OCI-LY7 (cell line): Measurements from ENCODE around the gene CSNK1E. TPM values are rescaled to one million over a fixed set of nuclear protein-coding genes. Genes with fewer than 3 reads are reported as not detected.

ENCODE experiments used
- BruUV-seq: library from RNA; stranded (reverse); fragments of 400-500 nt; replicated peaks from 2 replicates; lab custom pipeline; 2021; lab: Mats Ljungman, UMichigan
- CTCF ChIA-PET: fragments of 300-600 bp; sonication (Branson Sonifier 250); formaldehyde crosslinking; loops from one replicate; lab custom pipeline; 2022; ENCODE audit warnings: antibody characterized with exemption; ENCODE audit not compliant: unreplicated experiment; lab: Charles Lee
- POLR2A ChIA-PET: fragments of 300-600 bp; sonication (Branson Sonifier 250); formaldehyde crosslinking; loops from one replicate; lab custom pipeline; 2022; ENCODE audit warnings: antibody characterized with exemption; lab: Charles Lee
- DNase-seq: peaks from one replicate; pipeline ENCODE4 v3.0.0-alpha.2; 2015; ENCODE audit warnings: low spot score
- H2AFZ ChIP-seq: fragments of 200-600 bp; sonication (generic), shearing (Covaris generic); 2 replicates; pipeline ENCODE4 v1.6.1; 2014; ENCODE audit warnings: mild to moderate bottlenecking, antibody characterized with exemption, low read length, moderate library complexity
- H3K27ac ChIP-seq: fragments of 200-600 bp; sonication (generic); 2 replicates; pipeline ENCODE4 v1.5.1; 2014; ENCODE audit warnings: mixed run types, low read depth, mild to moderate bottlenecking, moderate library complexity, low read length, inconsistent platforms; ENCODE audit not compliant: poor library complexity, severe bottlenecking
- H3K36me3 ChIP-seq: fragments of 200-600 bp; sonication (generic); 2 replicates; pipeline ENCODE4 v1.6.1; 2014; ENCODE audit warnings: mild to moderate bottlenecking, antibody characterized with exemption, low read length, moderate library complexity, mixed read lengths; ENCODE audit not compliant: insufficient read depth
- H3K4me1 ChIP-seq: fragments of 200-600 bp; sonication (generic); 2 replicates; pipeline ENCODE4 v1.5.1; 2014; ENCODE audit warnings: mild to moderate bottlenecking, low read length; ENCODE audit not compliant: insufficient read depth, poor library complexity, severe bottlenecking
- H3K4me2 ChIP-seq: fragments of 200-600 bp; sonication (generic); 2 replicates; pipeline ENCODE4 v1.6.1; 2014; ENCODE audit warnings: mild to moderate bottlenecking, low read length
- H3K4me3 ChIP-seq: fragments of 200-600 bp; sonication (generic); 2 replicates; pipeline ENCODE4 v1.5.1; 2014; ENCODE audit warnings: mild to moderate bottlenecking, low read depth, low read length; ENCODE audit not compliant: poor library complexity, severe bottlenecking
- H3K79me2 ChIP-seq: fragments of 200-600 bp; sonication (generic); 2 replicates; pipeline ENCODE4 v1.6.1; 2016; ENCODE audit warnings: low read depth, mild to moderate bottlenecking, low read length, moderate library complexity, mixed read lengths; ENCODE audit not compliant: insufficient read depth
- H3K9me2 ChIP-seq: fragments of 200-600 bp; sonication (generic); 2 replicates; pipeline ENCODE4 v1.6.1; 2016; ENCODE audit warnings: mild to moderate bottlenecking, low read length, mixed read lengths; ENCODE audit not compliant: insufficient read depth
- H3K9me3 ChIP-seq: fragments of 200-600 bp; sonication (generic); 2 replicates; pipeline ENCODE4 v1.6.1; 2014; ENCODE audit warnings: mild to moderate bottlenecking, mixed run types, low read length, mixed read lengths
- H4K20me1 ChIP-seq: fragments of 200-600 bp; sonication (generic); 2 replicates; pipeline ENCODE4 v1.6.1; 2014; ENCODE audit warnings: mild to moderate bottlenecking, antibody characterized with exemption, low read length, moderate library complexity, mixed read lengths; ENCODE audit not compliant: insufficient read depth
- EZH2phosphoT487 ChIP-seq: fragments of 200-600 bp; sonication (generic); IDR thresholded peaks from 2 replicates; pipeline ENCODE4 v1.6.1; 2018; ENCODE audit warnings: low read depth, borderline replicate concordance, mild to moderate bottlenecking, mixed run types, antibody characterized with exemption, low read length, moderate library complexity, mixed read lengths
- intact Hi-C: fragments of 100-400 bp; cut with micrococcal nuclease; formaldehyde crosslinking; loops from one replicate; pipeline ENCODE4 v1.10.0; 2022; ENCODE audit not compliant: unreplicated experiment
- total RNA-seq, 2 experiments: library from RNA; depleted of rRNA in 1 of 2; stranded (reverse); fragments of >200 nt in 1 of 2; shearing (Covaris generic) in 1 of 2; gene quantifications; 2 replicates each; pipeline ENCODE4 v1.2.3, GENCODE V29; 2014 to 2022
- TF ChIP-seq, protein P1 (sequence below): fragments of 200-600 bp; sonication (generic); conservative IDR thresholded peaks from 2 replicates; pipeline ENCODE4 v1.5.1; 2014; ENCODE audit warnings: mild to moderate bottlenecking, antibody characterized with exemption, low read length, moderate library complexity, mixed read lengths

The CSNK1E gene
- total RNA-seq, 2 experiments from 2014 or later = 182 to 203 TPM

DNA sequence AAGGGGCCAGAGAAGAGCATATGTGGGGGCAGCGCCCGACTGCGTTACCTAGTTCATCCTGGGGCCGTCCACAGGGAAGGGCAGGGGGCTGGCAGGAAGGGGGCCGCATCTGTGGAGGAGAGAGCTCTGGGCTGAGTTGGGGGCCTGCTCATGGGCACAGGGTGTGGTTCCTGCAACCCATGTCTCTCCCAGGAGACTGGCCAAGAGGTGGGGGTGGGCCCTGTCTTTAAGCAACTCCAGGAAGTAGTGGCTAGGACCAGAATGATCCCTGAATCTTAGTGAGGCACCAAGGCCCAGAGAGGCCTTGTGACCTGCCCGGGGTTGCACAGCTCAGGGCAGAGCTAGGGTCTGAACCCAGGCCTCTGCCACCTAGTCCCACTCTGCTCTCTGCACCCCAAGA, 21.9 kb downstream of the CSNK1E start:
- no peaks in the 10 kb centered on the region for H3K79me2 ChIP-seq
- DNase-seq = no peak
- H3K9me2 ChIP-seq = no peaks in the 10 kb centered on the region
- no TSS peak for BruUV-seq
- H2AFZ ChIP-seq = no peak overlapping the region
- no peak overlapping the region for H3K27ac ChIP-seq
- CTCF ChIA-PET = no interaction called here
- POLR2A ChIA-PET = interaction anchor here (0.6 kb wide), 1 partner anchor 20 kb away, joined by 4 read pairs; no protein-coding TSS in a partner anchor
- peaks cover 90% of the 10 kb centered on the region for H3K36me3 ChIP-seq
- H4K20me1 ChIP-seq = no peaks in the 10 kb centered on the region
- no peak for TF ChIP-seq EZH2phosphoT487
- TF ChIP-seq, protein P1, sequence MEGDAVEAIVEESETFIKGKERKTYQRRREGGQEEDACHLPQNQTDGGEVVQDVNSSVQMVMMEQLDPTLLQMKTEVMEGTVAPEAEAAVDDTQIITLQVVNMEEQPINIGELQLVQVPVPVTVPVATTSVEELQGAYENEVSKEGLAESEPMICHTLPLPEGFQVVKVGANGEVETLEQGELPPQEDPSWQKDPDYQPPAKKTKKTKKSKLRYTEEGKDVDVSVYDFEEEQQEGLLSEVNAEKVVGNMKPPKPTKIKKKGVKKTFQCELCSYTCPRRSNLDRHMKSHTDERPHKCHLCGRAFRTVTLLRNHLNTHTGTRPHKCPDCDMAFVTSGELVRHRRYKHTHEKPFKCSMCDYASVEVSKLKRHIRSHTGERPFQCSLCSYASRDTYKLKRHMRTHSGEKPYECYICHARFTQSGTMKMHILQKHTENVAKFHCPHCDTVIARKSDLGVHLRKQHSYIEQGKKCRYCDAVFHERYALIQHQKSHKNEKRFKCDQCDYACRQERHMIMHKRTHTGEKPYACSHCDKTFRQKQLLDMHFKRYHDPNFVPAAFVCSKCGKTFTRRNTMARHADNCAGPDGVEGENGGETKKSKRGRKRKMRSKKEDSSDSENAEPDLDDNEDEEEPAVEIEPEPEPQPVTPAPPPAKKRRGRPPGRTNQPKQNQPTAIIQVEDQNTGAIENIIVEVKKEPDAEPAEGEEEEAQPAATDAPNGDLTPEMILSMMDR = no peak
- no peak overlapping the region for H3K4me2 ChIP-seq
- no peaks in the 10 kb centered on the region for H3K9me3 ChIP-seq
- intact Hi-C loops = loop anchor here (5.0 kb wide), 1 partner anchor 277 kb away; the partner anchor contains the start of gene DMC1
- no peak overlapping the region for H3K4me3 ChIP-seq
- peaks cover 9% of the 10 kb centered on the region for H3K4me1 ChIP-seq

DNA sequence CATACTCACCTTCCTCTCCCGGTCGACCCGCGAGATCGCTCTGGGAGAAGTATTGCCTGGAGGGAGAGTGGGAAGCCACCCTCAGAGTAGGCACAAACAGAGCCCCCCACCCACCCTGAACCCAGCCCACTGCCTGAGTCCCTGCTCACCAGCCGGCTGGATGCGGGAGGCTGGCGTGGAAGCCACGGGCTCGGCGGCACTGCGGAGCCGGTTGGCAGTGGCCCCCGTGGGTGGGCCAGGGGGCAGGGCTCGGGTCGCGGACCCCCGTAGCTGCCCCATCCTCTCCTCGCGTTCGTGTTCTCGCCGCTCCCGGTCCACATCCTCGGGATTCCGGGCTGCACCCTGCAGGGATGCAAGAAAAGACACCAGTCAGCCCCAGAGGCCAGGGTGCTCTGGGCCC, 23.0 kb downstream of the CSNK1E start:
- ChIA-PET POLR2A (no interaction called here), CTCF (no interaction called here)
- DNase-seq = no peak
- TF ChIP-seq EZH2phosphoT487 = no peak
- TF ChIP-seq, protein P1 = no peak
- H3K4me2 ChIP-seq = no peak overlapping the region
- no peaks in the 10 kb centered on the region for H3K9me3 ChIP-seq
- no peak overlapping the region for H3K4me3 ChIP-seq
- H3K4me1 ChIP-seq = peaks cover 21% of the 10 kb centered on the region
- intact Hi-C loops = no loop called here
- no peak overlapping the region for H3K27ac ChIP-seq
- H4K20me1 ChIP-seq = no peaks in the 10 kb centered on the region
- H3K9me2 ChIP-seq = no peaks in the 10 kb centered on the region
- peaks cover 90% of the 10 kb centered on the region for H3K36me3 ChIP-seq
- H3K79me2 ChIP-seq = no peaks in the 10 kb centered on the region
- H2AFZ ChIP-seq = no peak overlapping the region
- no TSS peak for BruUV-seq

GRCh38 chr22:38292694-38293093, 24.5 kb downstream of the CSNK1E start:
- CTCF ChIA-PET = no interaction called here
- intact Hi-C loops = no loop called here

More at GRCh38 chr22:38292694-38293093, 24.5 kb downstream of the CSNK1E start:
- no peak for DNase-seq
- no TSS peak for BruUV-seq
- H3K4me1 ChIP-seq = peaks cover 22% of the 10 kb centered on the region
- H3K27ac ChIP-seq = no peak overlapping the region
- no peak overlapping the region for H3K4me3 ChIP-seq
- H3K79me2 ChIP-seq = no peaks in the 10 kb centered on the region
- TF ChIP-seq, protein P1 = no peak
- no peak for TF ChIP-seq EZH2phosphoT487
- peaks cover 80% of the 10 kb centered on the region for H3K36me3 ChIP-seq
- no peaks in the 10 kb centered on the region for H3K9me2 ChIP-seq
- POLR2A ChIA-PET = no interaction called here
- no peaks in the 10 kb centered on the region for H4K20me1 ChIP-seq
- H2AFZ ChIP-seq = no peak overlapping the region
- H3K9me3 ChIP-seq = no peaks in the 10 kb centered on the region
- H3K4me2 ChIP-seq = no peak overlapping the region
